ENCODE results near the gene TTN. TPM values are rescaled to one million over a fixed set of nuclear protein-coding genes. Genes with fewer than 3 reads are reported as not detected.

TTN gene
- total and polyA plus RNA-seq, 2 of the 8 experiments (the other 6 are each of a cell fraction or from before 2014, with no cell fraction given) = 0.30 to 9.7 TPM

DNA sequence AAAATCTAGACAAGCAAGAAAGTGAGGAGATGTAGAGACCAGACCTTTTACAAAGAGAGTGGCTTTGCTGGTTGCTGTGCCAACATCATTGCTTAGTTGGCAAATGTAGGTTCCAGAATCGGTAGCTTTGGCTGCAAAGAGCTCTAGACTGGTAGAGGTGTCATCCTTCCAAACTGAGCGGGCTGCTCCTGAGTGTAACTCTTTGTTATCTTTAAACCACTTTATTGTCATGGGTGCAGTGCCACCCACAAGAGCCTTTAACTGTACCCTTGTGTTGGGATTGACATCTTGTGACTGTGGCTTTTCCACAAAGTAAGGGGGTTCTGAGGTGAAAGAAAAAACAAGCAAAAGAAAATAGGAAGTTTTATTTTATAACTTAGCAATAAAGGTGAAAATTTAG is 77.2 kb downstream of the TTN start:
- Histone ChIP-seq H3K79me2 (ENCODE audit: control insufficient read depth in 1 of 2, insufficient read depth in 2 of 2, low read length in 2 of 2) (no peaks in the 10 kb centered on the region), H3K4me3 (ENCODE audit: extremely low read depth in 1 of 4, insufficient read depth in 2 of 4, low read depth in 3 of 4, low read length in 4 of 4) (no peak overlapping the region), H3K56ac (replicated peaks; ENCODE audit: insufficient read length, low read depth, low read length) (no peak overlapping the region), H4K20me1 (replicated peaks in 1 of 2; ENCODE audit: control insufficient read depth in 1 of 2, insufficient read depth in 2 of 2, low read length in 2 of 2) (peaks cover 0 to 2% of the 10 kb centered on the region in 2 experiments), H3K36me3 (ENCODE audit: control insufficient read depth in 2 of 4, insufficient read depth in 4 of 4, low read length in 3 of 4) (peaks cover 0 to 2% (median 0%) of the 10 kb centered on the region in 4 experiments; a peak in 1 of 8 replicates), H4K8ac (ENCODE audit: extremely low read depth, insufficient read depth, low read length) (no peak overlapping the region), H3K27me3 (replicated peaks in 1 of 4; ENCODE audit: control insufficient read depth in 3 of 4, extremely low read depth in 1 of 4, insufficient read depth in 3 of 4, low read length in 3 of 4) (no peaks in the 10 kb centered on the region), H3K9ac (replicated peaks in 1 of 4; ENCODE audit: extremely low read depth in 1 of 4, low read depth in 3 of 4, low read length in 3 of 4) (no peak overlapping the region), H3K4ac (replicated peaks; ENCODE audit: insufficient read length, low read depth, low read length) (no peak overlapping the region), H4K5ac (ENCODE audit: insufficient read length, low read depth, low read length) (no peak overlapping the region), H3K14ac (ENCODE audit: insufficient read length) (no peak overlapping the region), H2BK120ac (replicated peaks; ENCODE audit: low read depth, low read length) (no peak overlapping the region), H2BK12ac (ENCODE audit: low read depth, low read length) (no peak overlapping the region), H3K4me2 (ENCODE audit: insufficient read depth in 1 of 2, low read depth in 2 of 2, low read length in 2 of 2) (no peak overlapping the region), H2BK5ac (ENCODE audit: low read depth, low read length) (no peak overlapping the region), H3K23ac (ENCODE audit: insufficient read length) (no peak overlapping the region), H3K79me1 (ENCODE audit: low read depth, low read length) (no peaks in the 10 kb centered on the region), H3K23me2 (ENCODE audit: low read depth, low read length) (no peaks in the 10 kb centered on the region), H3K27ac (ENCODE audit: low read depth, low read length) (no peak overlapping the region), H3K18ac (ENCODE audit: extremely low read depth, low read length) (no peak overlapping the region), H3K9me3 (ENCODE audit: insufficient read depth in 2 of 2, low read depth in 1 of 2, low read length in 1 of 2) (no peaks in the 10 kb centered on the region), H2AK5ac (ENCODE audit: low read depth, low read length) (no peak overlapping the region), H2AFZ (ENCODE audit: low read length) (no peak overlapping the region), H2BK20ac (ENCODE audit: low read length) (no peak overlapping the region), H4K91ac (replicated peaks; ENCODE audit: insufficient read length, low read length) (no peak overlapping the region), H3K4me1 (replicated peaks in 1 of 4; ENCODE audit: control insufficient read depth in 3 of 4, insufficient read depth in 4 of 4, low read length in 3 of 4) (no peaks in the 10 kb centered on the region), H2BK15ac (ENCODE audit: low read length) (no peak overlapping the region)
- WGBS, 2 experiments (ENCODE audit: extremely low coverage in 1 of 2, insufficient coverage in 1 of 2, insufficient read length in 1 of 2, insufficient replicate concordance in 2 of 2, low coverage in 1 of 2, low lambda C conversion rate in 2 of 2, missing lambda C conversion rate in 1 of 2) = 96% methylated on average over 2 of the region's 2 CpGs; no CpG with 5 or more reads in 1 of the 2 experiments
- DNase-seq (ENCODE audit: low read depth in 1 of 2, low spot score in 2 of 2) (no peak), FAIRE-seq (no peak)
- POLR2A ChIA-PET (ENCODE audit: partially characterized antibody) = no interaction called here
- CTCF ChIA-PET (ENCODE audit: partially characterized antibody) = interaction anchor here (0.6 to 1.6 kb wide), 2 partner anchors 11 to 252 kb away, joined by 3 to 5 read pairs; partner anchors contain the start of gene FKBP7
- no peak for TF ChIP-seq HDAC6 (IDR thresholded peaks at IDR 0.05; ENCODE audit: low read depth, low read length)

Measured in H1 (cell line).